ENCODE data around the gene TMEM196. TPM values are rescaled to one million over a fixed set of nuclear protein-coding genes. Genes with fewer than 3 reads are reported as not detected.

TMEM196 gene
- total RNA-seq, result not detected

DNA sequence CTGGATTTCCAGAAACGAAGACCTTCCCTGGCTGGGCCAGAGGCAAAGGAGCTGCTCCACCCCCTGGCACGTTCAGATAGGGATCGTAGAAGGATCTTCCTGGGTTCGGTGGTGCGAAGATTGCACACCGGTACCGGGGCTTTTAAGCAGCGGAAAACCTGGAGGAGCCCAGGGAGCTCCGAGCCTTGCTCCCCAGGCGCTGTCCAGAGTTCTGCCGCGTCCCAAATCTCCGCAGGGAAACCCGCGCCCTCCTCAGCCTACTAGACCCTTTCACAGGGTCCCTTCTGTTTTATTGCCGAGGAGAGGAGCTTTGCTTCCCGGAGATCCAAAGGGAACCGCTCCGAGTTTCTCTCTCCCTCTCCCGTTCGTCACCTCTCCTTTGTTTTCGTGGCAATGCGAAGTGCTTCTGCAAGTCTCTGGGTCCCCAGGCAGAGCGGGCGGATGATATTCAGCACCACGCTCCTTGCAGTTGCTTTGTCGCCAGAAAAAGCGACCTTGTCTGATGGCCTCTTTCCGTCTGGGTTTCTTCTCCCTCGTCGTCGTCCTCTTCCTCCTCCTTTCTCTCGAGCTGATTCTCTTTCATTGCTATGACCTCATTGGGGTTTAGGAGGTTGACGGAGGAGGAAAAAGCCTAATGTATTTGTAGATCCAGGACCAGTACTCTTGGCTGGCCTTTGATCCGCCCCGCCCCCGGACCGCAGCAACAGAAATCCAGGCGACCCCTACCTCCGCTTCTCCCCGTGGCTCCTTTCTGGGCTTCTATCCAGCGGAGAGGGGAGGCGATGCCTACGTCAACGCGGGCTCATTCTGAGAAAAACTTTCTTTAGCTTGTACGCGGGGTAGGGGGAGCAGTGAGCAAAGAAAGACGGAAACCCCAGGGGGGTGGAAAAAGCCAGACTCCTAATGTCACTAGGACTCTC, at the start of gene TMEM196:
Gene TMEM196, minus strand, starts transcription at position 777 of the 920 bp plus-strand sequence. CDS start 921 bp downstream, outside the sequence.
- Mint-ChIP-seq H3K36me3 (no peaks in the 10 kb centered on the region), H3K27me3 (peaks cover 30% of the 10 kb centered on the region), H3K27ac (no peak within 1 kb of the TSS), H3K4me1 (peaks cover 4% of the 10 kb centered on the region), H3K4me3 (no peak within 1 kb of the TSS), H3K9me3 (ENCODE audit: low read depth) (no peaks in the 10 kb centered on the region)
- no peak for ATAC-seq
- no peak for DNase-seq
- CTCF ChIA-PET, result interaction anchor here (0.9 to 1.3 kb wide), 2 partner anchors 19 to 25 kb away, joined by 3 read pairs; no protein-coding TSS in a partner anchor

DNA sequence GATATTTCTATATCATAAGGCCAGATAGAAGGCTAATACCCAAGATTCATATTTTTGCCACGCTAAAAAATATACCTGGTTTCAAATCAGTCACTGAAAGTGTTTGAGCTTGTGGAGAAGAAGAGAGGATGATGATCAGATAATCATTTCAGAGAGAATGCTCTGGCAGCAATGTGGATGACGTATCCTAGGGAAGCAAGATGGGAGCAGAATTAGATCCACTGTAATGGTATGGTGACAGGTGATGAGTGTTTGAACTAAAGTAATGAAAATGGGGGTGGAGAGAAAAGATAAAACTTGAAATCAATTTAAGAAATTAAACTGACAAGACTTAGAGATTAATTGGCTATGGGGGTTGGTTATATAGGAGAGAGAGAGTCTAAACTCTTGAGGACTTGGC, 42.7 kb upstream of the TMEM196 start:
- no peak for DNase-seq
- H3K9me3 Mint-ChIP-seq (ENCODE audit: low read depth), result peaks cover 5% of the 10 kb centered on the region
- no peak overlapping the region for H3K27ac Mint-ChIP-seq
- no peak overlapping the region for H3K4me3 Mint-ChIP-seq
- ATAC-seq, result no peak
- H3K36me3 Mint-ChIP-seq, result no peaks in the 10 kb centered on the region
- CTCF ChIA-PET, result interaction anchor here (0.6 kb wide), 1 partner anchor 9 kb away, joined by 3 read pairs; no protein-coding TSS in a partner anchor
- H3K27me3 Mint-ChIP-seq, result no peaks in the 10 kb centered on the region
- no peaks in the 10 kb centered on the region for H3K4me1 Mint-ChIP-seq

DNA sequence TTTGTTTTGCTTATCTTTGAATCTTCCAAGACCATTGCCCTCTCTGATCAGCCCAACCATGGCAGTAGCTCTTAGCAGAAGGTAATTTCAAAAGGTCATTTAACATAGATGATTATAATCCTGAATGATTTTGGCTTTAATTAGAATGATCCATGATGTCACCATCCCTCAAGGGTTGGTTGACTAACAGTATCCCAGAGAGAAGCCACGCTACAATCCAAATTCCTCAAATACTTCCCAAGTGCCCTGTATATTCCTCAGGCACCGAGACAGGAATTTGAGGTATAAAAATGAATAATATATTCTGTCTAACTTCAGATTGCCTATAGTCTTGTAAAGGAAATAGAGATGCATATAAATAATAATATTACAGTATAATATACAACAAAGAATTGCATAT, 42.1 kb upstream of the TMEM196 start:
- ATAC-seq, result no peak
- H3K4me3 Mint-ChIP-seq, result no peak overlapping the region
- CTCF ChIA-PET, result no interaction called here
- no peaks in the 10 kb centered on the region for H3K27me3 Mint-ChIP-seq
- H3K27ac Mint-ChIP-seq, result no peak overlapping the region
- H3K4me1 Mint-ChIP-seq, result no peaks in the 10 kb centered on the region
- no peaks in the 10 kb centered on the region for H3K36me3 Mint-ChIP-seq
- no peak for DNase-seq
- H3K9me3 Mint-ChIP-seq (ENCODE audit: low read depth), result peaks cover 5% of the 10 kb centered on the region

DNA sequence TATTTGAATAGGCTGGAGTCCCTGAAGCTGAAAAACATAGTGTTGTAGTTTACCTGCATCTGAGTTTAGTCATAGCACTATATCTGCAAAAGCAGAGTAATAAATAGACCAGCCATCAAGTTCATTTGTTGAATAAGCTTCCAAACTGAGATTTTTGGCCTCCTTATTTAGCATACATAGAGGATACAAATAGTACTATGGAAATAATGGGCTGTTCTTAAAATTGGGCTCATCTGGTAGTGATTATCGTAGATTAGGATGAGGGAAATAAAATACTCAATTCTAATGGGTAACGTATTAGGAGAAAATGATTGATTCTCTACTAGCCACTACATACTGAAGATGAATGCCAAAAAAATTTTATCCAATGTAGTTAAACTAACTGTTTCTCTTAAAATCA, 41.4 kb upstream of the TMEM196 start:
- no peak overlapping the region for H3K27ac Mint-ChIP-seq
- H3K9me3 Mint-ChIP-seq (ENCODE audit: low read depth), result peaks cover 5% of the 10 kb centered on the region
- no peak overlapping the region for H3K4me3 Mint-ChIP-seq
- H3K36me3 Mint-ChIP-seq, result no peaks in the 10 kb centered on the region
- no peak for ATAC-seq
- H3K27me3 Mint-ChIP-seq, result no peaks in the 10 kb centered on the region
- CTCF ChIA-PET, result no interaction called here
- DNase-seq, result no peak
- no peaks in the 10 kb centered on the region for H3K4me1 Mint-ChIP-seq

DNA sequence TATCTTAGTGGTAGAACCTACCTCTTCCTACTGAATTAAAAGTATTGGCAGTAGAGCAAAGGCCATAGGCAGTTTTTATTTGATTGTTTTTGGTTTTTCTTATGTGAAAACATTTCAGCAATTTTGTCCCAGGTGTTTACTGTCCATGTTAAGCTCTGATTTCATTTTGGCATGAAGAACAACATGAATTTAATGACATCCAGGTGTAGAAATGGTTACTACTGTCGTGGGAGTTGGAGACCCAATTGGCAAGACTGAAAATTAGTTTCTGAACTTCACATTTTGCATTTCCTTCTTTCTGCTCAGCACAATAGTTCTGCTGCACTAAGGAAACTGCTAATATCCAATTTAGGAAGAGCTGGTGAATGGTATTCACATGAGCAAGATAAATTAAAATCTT, 38.0 kb upstream of the TMEM196 start:
- H3K27me3 Mint-ChIP-seq, result no peaks in the 10 kb centered on the region
- ATAC-seq (no peak), DNase-seq (no peak)
- H3K4me1 Mint-ChIP-seq, result no peaks in the 10 kb centered on the region
- peaks cover 5% of the 10 kb centered on the region for H3K9me3 Mint-ChIP-seq (ENCODE audit: low read depth)
- H3K27ac Mint-ChIP-seq, result no peak overlapping the region
- CTCF ChIA-PET, result no interaction called here
- H3K36me3 Mint-ChIP-seq, result no peaks in the 10 kb centered on the region
- H3K4me3 Mint-ChIP-seq, result no peak overlapping the region

DNA sequence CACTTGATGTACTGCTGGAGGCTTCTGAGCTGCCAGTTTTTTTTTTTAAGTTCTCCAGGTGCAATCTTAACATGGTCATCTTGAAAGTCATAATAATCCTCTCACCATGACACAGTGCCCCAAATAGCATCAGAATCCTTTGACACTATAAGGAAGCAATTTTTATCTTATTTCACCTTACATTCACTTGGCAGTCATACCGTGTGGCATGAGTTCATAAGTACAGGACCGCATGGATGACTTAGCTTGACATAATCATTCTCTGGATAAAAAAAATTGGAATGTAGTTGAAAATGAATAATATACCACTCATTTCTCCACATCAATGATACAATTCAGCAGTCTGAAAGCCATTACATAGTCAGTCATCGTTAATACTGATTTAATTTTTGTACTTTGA, 25.6 kb upstream of the TMEM196 start:
- no peaks in the 10 kb centered on the region for H3K36me3 Mint-ChIP-seq
- ATAC-seq (no peak), DNase-seq (no peak)
- no peaks in the 10 kb centered on the region for H3K27me3 Mint-ChIP-seq
- no peak overlapping the region for H3K27ac Mint-ChIP-seq
- H3K4me3 Mint-ChIP-seq, result no peak overlapping the region
- H3K4me1 Mint-ChIP-seq, result no peaks in the 10 kb centered on the region
- no peaks in the 10 kb centered on the region for H3K9me3 Mint-ChIP-seq (ENCODE audit: low read depth)
- CTCF ChIA-PET, result no interaction called here

DNA sequence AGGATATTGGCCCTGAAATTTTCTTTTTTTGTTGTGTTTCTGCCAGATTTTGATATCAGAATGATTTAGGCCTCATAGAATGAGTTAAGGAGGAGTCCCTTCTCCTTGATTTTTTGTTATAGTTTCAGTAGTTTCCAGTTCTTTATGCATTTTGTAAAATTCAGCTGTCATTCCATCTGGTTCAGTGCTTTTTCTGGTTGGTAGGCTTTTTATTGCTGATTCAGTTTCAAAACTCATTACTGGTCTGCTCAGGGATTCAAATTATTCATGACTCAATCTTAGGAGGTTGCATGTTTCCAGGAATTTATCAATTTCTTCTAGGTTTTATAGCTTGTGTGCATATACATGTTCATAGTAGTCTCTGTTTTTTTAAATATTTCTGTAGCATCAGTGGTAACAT, 10.1 kb upstream of the TMEM196 start:
- ATAC-seq (no peak), DNase-seq (no peak)
- CTCF ChIA-PET, result no interaction called here
- no peak overlapping the region for H3K4me3 Mint-ChIP-seq
- no peaks in the 10 kb centered on the region for H3K36me3 Mint-ChIP-seq
- peaks cover 4% of the 10 kb centered on the region for H3K9me3 Mint-ChIP-seq (ENCODE audit: low read depth)
- H3K27me3 Mint-ChIP-seq, result no peaks in the 10 kb centered on the region
- H3K4me1 Mint-ChIP-seq, result no peaks in the 10 kb centered on the region
- H3K27ac Mint-ChIP-seq, result no peak overlapping the region

DNA sequence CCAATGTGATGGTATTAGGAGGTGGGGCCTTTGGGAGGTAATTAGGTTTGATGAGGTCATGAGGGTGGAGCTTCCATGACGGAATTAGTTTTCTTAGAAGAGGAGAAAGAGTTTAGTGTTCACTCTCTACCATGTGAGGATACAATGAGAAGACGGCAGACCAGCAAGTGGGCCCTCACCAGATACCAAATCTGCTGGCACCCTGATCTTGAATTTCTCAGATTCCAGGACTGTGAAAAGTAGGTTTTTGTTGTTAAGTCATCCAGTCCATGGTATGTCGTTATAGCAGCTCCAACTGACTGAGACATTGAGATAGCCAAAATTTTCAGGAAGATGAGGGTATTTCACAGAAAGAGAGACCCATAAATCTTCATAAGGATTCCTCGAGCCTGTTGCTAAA, 3.6 kb upstream of the TMEM196 start:
- peaks cover 4% of the 10 kb centered on the region for H3K4me1 Mint-ChIP-seq

DNA sequence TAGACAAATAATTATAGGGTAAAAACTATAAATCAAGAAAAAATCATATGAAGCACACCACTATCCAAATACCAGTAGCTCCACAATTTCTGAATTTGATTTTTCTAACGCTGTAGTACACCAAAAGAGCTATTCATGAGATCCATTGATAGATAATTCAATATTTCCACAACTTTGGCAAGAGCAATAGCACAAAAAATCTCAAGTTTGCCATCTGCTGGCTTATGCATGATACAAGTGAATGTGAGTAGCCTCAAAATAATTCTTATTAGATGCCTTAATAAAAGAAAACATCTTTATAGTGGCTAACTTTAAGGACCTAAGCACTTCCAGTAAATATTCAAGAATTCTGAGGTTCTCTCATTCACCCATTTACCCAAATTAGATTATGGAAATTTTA, 2.2 kb upstream of the TMEM196 start:
- H3K27ac Mint-ChIP-seq, result no peak overlapping the region
- CTCF ChIA-PET, result no interaction called here

More for the DNA sequence above, 3.6 kb upstream of the TMEM196 start:
- no peaks in the 10 kb centered on the region for H3K36me3 Mint-ChIP-seq
- CTCF ChIA-PET, result no interaction called here
- DNase-seq (no peak), ATAC-seq (no peak)
- no peaks in the 10 kb centered on the region for H3K9me3 Mint-ChIP-seq (ENCODE audit: low read depth)
- H3K4me3 Mint-ChIP-seq, result no peak overlapping the region
- no peak overlapping the region for H3K27ac Mint-ChIP-seq
- H3K27me3 Mint-ChIP-seq, result peaks cover 23% of the 10 kb centered on the region

DNA sequence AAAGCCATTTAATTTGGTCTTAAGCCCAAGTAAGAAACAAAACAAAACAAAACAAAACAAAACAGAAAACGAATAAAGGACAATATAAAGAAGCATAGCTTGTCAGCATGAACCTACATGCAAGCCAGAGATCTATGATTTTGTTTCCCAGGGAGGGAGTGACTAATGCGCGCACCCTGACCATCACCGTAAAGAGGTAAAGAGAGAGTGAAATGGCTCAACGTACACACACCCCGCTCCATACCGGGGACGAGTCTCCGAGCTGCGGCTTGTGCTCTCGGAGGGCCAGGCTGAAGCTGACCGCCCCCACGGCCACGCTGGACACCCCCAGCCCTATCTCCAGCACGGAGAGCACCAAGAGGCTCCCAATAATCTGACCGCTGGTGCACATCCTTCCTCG, 1.1 kb downstream of the TMEM196 start:
- CTCF ChIA-PET, result interaction anchor here (0.5 to 1.3 kb wide), 2 partner anchors 25 to 59 kb away, joined by 3 read pairs; no protein-coding TSS in a partner anchor
- Mint-ChIP-seq H3K36me3 (no peaks in the 10 kb centered on the region), H3K9me3 (ENCODE audit: low read depth) (no peaks in the 10 kb centered on the region), H3K4me1 (peaks cover 4% of the 10 kb centered on the region), H3K27me3 (peaks cover 30% of the 10 kb centered on the region), H3K27ac (no peak overlapping the region), H3K4me3 (no peak overlapping the region)
- ATAC-seq, result no peak
- DNase-seq, result no peak

More for the DNA sequence above, 2.2 kb upstream of the TMEM196 start:
- Mint-ChIP-seq H3K36me3 (no peaks in the 10 kb centered on the region), H3K4me3 (no peak overlapping the region), H3K9me3 (ENCODE audit: low read depth) (no peaks in the 10 kb centered on the region), H3K4me1 (peaks cover 4% of the 10 kb centered on the region), H3K27me3 (peaks cover 30% of the 10 kb centered on the region)
- no peak for ATAC-seq
- DNase-seq, result no peak

DNA sequence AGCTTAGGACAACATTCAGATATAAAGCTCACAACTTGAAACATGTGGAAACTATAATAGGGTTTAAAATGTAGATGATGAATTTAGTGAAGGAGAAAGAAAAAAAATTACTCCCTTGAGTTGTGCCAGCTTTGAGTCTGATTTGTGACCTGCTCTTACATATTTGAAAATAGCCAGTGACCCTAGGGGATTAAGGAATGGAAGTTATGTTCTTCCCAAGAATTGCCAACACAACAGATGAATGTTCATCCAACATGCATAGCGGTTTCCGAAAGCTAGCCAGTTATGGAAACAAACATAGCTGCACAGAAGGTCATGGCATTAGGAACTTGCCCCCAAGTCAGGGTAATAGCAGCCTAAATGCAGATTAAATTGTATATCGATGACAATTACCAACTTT, 10.8 kb downstream of the TMEM196 start:
- Mint-ChIP-seq H3K9me3 (ENCODE audit: low read depth) (no peaks in the 10 kb centered on the region), H3K4me3 (no peak overlapping the region), H3K27me3 (no peaks in the 10 kb centered on the region), H3K4me1 (no peaks in the 10 kb centered on the region), H3K27ac (no peak overlapping the region), H3K36me3 (no peaks in the 10 kb centered on the region)
- CTCF ChIA-PET, result interaction anchor here (0.9 kb wide), 1 partner anchor 9 kb away, joined by 3 read pairs; no protein-coding TSS in a partner anchor
- ATAC-seq (no peak), DNase-seq (no peak)

DNA sequence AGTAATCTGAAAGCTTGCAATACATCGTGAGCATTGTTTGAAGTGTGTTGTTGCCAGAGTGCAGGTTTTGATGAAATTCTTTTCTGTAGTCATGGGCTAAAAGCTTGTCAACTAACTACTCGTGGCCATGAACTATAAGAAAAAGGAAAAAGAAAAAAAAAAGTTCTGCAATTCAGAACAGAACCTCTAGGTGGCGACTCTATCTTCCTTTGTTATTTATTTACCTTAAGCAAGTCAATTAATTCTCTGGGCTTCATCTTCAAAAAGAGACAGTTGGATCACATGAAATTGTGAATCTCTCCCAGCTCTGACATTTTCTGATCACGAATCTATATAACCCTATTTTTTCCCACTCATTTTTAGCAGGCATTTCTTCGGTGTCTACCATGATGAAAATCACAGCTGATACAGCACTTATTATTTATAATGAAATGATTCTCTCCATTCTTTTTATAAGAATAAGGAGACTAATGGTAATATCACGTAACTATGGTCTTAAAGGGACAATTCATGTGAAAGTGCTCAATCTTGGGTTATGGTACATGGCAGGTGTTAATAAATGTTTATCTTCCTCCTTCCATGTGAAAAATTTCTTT, 18.8 kb downstream of the TMEM196 start:
- CTCF ChIA-PET, result interaction anchor here (0.9 to 1.5 kb wide), 4 partner anchors 8 to 844 kb away, joined by 3 to 4 read pairs (median 3); partner anchors contain the start of gene TMEM196

DNA sequence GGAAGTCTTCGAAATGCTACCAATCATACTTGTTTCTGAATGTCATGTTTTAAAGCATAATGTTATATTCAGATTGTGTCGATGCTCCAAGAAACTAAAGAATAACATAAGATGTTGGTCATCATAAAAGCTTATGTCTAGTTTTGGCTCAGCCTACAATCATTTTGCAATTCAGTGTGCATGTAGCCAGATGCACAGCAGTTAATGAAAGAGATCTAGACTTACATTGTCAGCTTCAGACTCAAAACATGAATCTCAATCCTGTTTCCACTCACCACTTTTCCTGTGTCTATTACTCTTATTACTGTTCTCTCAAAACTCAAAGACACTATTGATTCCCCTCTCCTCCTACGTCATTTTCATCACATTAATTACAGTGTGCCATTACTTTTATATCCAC, 21.4 kb downstream of the TMEM196 start:
- Mint-ChIP-seq H3K27me3 (peaks cover 8% of the 10 kb centered on the region), H3K36me3 (no peaks in the 10 kb centered on the region), H3K4me3 (no peak overlapping the region), H3K4me1 (no peaks in the 10 kb centered on the region), H3K9me3 (ENCODE audit: low read depth) (no peaks in the 10 kb centered on the region), H3K27ac (no peak overlapping the region)
- no peak for ATAC-seq
- DNase-seq, result no peak
- CTCF ChIA-PET, result interaction anchor here (1.2 kb wide), 1 partner anchor 847 kb away, joined by 3 read pairs; no protein-coding TSS in a partner anchor

More for the DNA sequence above, 18.8 kb downstream of the TMEM196 start:
- Mint-ChIP-seq H3K4me3 (no peak overlapping the region), H3K27me3 (peaks cover 5% of the 10 kb centered on the region), H3K36me3 (no peaks in the 10 kb centered on the region), H3K9me3 (ENCODE audit: low read depth) (no peaks in the 10 kb centered on the region), H3K27ac (no peak overlapping the region), H3K4me1 (no peaks in the 10 kb centered on the region)
- ATAC-seq, result no peak
- DNase-seq, result no peak

DNA sequence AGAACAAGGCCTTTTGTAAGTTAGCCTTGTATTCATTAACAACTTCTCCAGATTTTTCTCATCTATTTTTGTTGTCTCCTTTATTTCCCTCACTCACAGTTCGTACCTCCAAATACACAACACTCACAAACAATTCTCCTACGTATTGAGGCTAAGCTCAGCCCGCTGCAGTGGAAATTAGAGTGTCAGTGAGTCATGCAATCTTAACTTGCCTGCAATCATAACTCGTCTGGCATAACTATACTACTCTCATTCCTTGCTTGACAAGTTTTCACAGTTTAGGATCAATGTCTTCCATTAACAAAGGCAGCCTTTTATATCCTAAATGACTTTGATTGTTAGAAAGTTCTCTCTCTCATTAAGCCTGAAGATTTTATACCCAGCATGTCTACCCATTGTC, 23.8 kb downstream of the TMEM196 start:
- no peak overlapping the region for H3K27ac Mint-ChIP-seq
- no peaks in the 10 kb centered on the region for H3K4me1 Mint-ChIP-seq
- H3K9me3 Mint-ChIP-seq (ENCODE audit: low read depth), result no peaks in the 10 kb centered on the region
- no peak for DNase-seq
- no peak for ATAC-seq
- CTCF ChIA-PET, result interaction anchor here (1.0 kb wide), 1 partner anchor 36 kb away, joined by 3 read pairs; no protein-coding TSS in a partner anchor
- H3K36me3 Mint-ChIP-seq, result no peaks in the 10 kb centered on the region
- H3K27me3 Mint-ChIP-seq, result peaks cover 10% of the 10 kb centered on the region
- H3K4me3 Mint-ChIP-seq, result no peak overlapping the region
